ENCODE results near the gene HAUS7.

GRCh38 chrX:153473126-153473525 lies 2.8 kb upstream of the HAUS7 start:
- no peak for TF ChIP-seq POLR2AphosphoS5 (IDR thresholded peaks at IDR 0.05; ENCODE audit: low read depth, low read length)
- TF ChIP-seq REST (IDR thresholded peaks at IDR 0.05; ENCODE audit: insufficient read depth in 1 of 2, low read depth in 2 of 2, low read length in 2 of 2), result no peak
- no peak for TF ChIP-seq TAF1 (IDR thresholded peaks at IDR 0.05; ENCODE audit: borderline replicate concordance, insufficient read depth, low read length)
- TF ChIP-seq SIN3A (IDR thresholded peaks at IDR 0.05; ENCODE audit: borderline replicate concordance, insufficient read depth, low read length), result no peak
- TF ChIP-seq FOXP2 (optimal IDR thresholded peaks at IDR 0.05; ENCODE audit: borderline replicate concordance, extremely low read depth, extremely low read length, insufficient read depth), result no peak
